PC-3 (cell line): ENCODE results near the gene MINDY1. TPM values are rescaled to one million over a fixed set of nuclear protein-coding genes. Genes with fewer than 3 reads are reported as not detected.

ENCODE experiments used
- ATAC-seq: fragments of 200-7000 bp; cut with Tn5 transposase; 2 replicates; pipeline ENCODE4 v1.9.1; 2020; ENCODE audit warnings: mild to moderate bottlenecking, moderate library complexity
- BruUV-seq: library from RNA; stranded (reverse); fragments of 400-500 nt; replicated peaks from 2 replicates; lab custom pipeline; 2021; lab: Mats Ljungman, UMichigan
- CTCF ChIA-PET: fragments of 300-600 bp; sonication (Branson Sonifier 250); formaldehyde crosslinking; loops from one replicate; lab custom pipeline; 2022; ENCODE audit warnings: antibody characterized with exemption; lab: Charles Lee
- POLR2A ChIA-PET: fragments of 300-600 bp; sonication (Branson Sonifier 250); formaldehyde crosslinking; loops from one replicate; lab custom pipeline; 2022; ENCODE audit warnings: antibody characterized with exemption; ENCODE audit not compliant: unreplicated experiment; lab: Charles Lee
- DNase-seq: peaks from one replicate; pipeline ENCODE4 v3.0.0-alpha.2; 2015
- H2AFZ ChIP-seq: fragments of 300-600 bp; sonication (generic); 2 replicates; pipeline ENCODE4 v1.6.0; 2016; ENCODE audit warnings: antibody characterized with exemption, low read length
- H3F3A ChIP-seq: fragments of 300-600 bp; sonication (generic); one replicate; pipeline ENCODE4 v1.6.0; 2017; ENCODE audit warnings: antibody characterized with exemption, low read length, control low read depth, mild to moderate bottlenecking; ENCODE audit not compliant: unreplicated experiment
- H3K27ac ChIP-seq: fragments of 300-600 bp; sonication (generic); 2 replicates; pipeline ENCODE4 v1.5.1; 2016; ENCODE audit warnings: mild to moderate bottlenecking, low read length
- H3K27me3 ChIP-seq: fragments of 300-600 bp; sonication (generic); 2 replicates; pipeline ENCODE4 v1.6.1; 2016; ENCODE audit warnings: low read length, mixed read lengths
- H3K36me3 ChIP-seq: fragments of 300-600 bp; sonication (generic); 2 replicates; pipeline ENCODE4 v1.6.1; 2016; ENCODE audit warnings: low read depth, mixed run types, low read length, mixed read lengths
- H3K4me1 ChIP-seq: fragments of 300-600 bp; sonication (generic); 2 replicates; pipeline ENCODE4 v1.5.1; 2016; ENCODE audit warnings: low read length; ENCODE audit not compliant: insufficient read depth
- H3K4me2 ChIP-seq: fragments of 300-600 bp; sonication (generic); 2 replicates; pipeline ENCODE4 v1.6.0; 2016; ENCODE audit warnings: low read length
- H3K4me3 ChIP-seq: fragments of 300-600 bp; sonication (generic); 2 replicates; pipeline ENCODE4 v1.5.1; 2016; ENCODE audit warnings: mild to moderate bottlenecking, low read length, mixed read lengths
- H3K79me2 ChIP-seq: fragments of 300-600 bp; sonication (generic); 2 replicates; pipeline ENCODE4 v1.6.1; 2017; ENCODE audit warnings: low read length, mixed read lengths
- H3K9ac ChIP-seq: fragments of 300-600 bp; sonication (generic); 2 replicates; pipeline ENCODE4 v1.6.0; 2016; ENCODE audit warnings: mild to moderate bottlenecking, low read length
- H3K9me2 ChIP-seq: fragments of 300-600 bp; sonication (generic); replicated peaks from 2 replicates; pipeline ENCODE4 v1.6.1; 2016; ENCODE audit warnings: mixed run types, low read length, mixed read lengths
- H3K9me3 ChIP-seq: fragments of 300-600 bp; sonication (generic); 2 replicates; pipeline ENCODE4 v1.6.1; 2016; ENCODE audit warnings: low read length, mixed read lengths
- H4K20me1 ChIP-seq: fragments of 300-600 bp; sonication (generic); 2 replicates; pipeline ENCODE4 v1.6.1; 2016; ENCODE audit warnings: low read length, mixed read lengths
- CTCF ChIP-seq: fragments of 300-600 bp; sonication (generic); conservative IDR thresholded peaks from 2 replicates; pipeline ENCODE4 v1.5.1; 2017; ENCODE audit warnings: antibody characterized with exemption, low read depth, mild to moderate bottlenecking, low read length
- EZH2 ChIP-seq: fragments of 300-600 bp; sonication (generic); IDR thresholded peaks from one replicate; pipeline ENCODE4 v1.6.1; 2017; ENCODE audit warnings: antibody characterized with exemption, mild to moderate bottlenecking, low read length; ENCODE audit not compliant: unreplicated experiment
- EZH2phosphoT487 ChIP-seq: fragments of 300-600 bp; sonication (generic); IDR thresholded peaks from 2 replicates; pipeline ENCODE4 v1.6.1; 2018; ENCODE audit warnings: mild to moderate bottlenecking, antibody characterized with exemption, low read length, borderline replicate concordance
- intact Hi-C: fragments of 100-400 bp; cut with micrococcal nuclease; formaldehyde crosslinking; loops from 2 replicates; pipeline ENCODE4 v1.9.0; 2023
- total RNA-seq: library from RNA; depleted of rRNA; stranded (reverse); fragments of >200 nt; gene quantifications from 2 replicates; pipeline ENCODE4 v1.2.3, GENCODE V29; 2014; rRNA removed

MINDY1 gene
- total RNA-seq, 1 experiment from 2014 or later: 6.3 TPM

- no peak for DNase-seq
- Histone ChIP-seq H3K79me2 (no peaks in the 10 kb centered on the region), H3K4me1 (no peaks in the 10 kb centered on the region), H3K27me3 (no peaks in the 10 kb centered on the region), H2AFZ (no peak overlapping the region), H3K4me3 (no peak overlapping the region), H3K9me2 (no peaks in the 10 kb centered on the region), H3K4me2 (no peak overlapping the region), H3K9ac (no peak overlapping the region), H3K9me3 (no peaks in the 10 kb centered on the region), H3F3A (no peaks in the 10 kb centered on the region), H4K20me1 (no peaks in the 10 kb centered on the region), H3K27ac (no peak overlapping the region), H3K36me3 (peaks cover 31% of the 10 kb centered on the region)
- ATAC-seq: no peak
- intact Hi-C loops: no loop called here
- ChIA-PET CTCF (no interaction called here), POLR2A (no interaction called here)
- no TSS peak for BruUV-seq
- TF ChIP-seq EZH2 (no peak), EZH2phosphoT487 (no peak), CTCF (no peak)
Measured at GRCh38 chr1:150954708-150955107, 52.0 kb downstream of the MINDY1 start.

Other genes with a start within 250 kb of the MINDY1 start
- 0.46 TPM in 1 of 2 replicates, not detected in the other for gene CTSS, start 241.1 kb downstream of the MINDY1 start, total RNA-seq
- 2.0 and 5.6 TPM in 2 replicates for gene CTSK, start 198.6 kb downstream of the MINDY1 start, total RNA-seq
- gene ARNT, start 130.3 kb downstream of the MINDY1 start, total RNA-seq: 16.7 and 18.5 TPM in 2 replicates
- gene CTXND2, start 119.8 kb downstream of the MINDY1 start, total RNA-seq: not detected in 2 replicates
- 35.4 and 42.4 TPM in 2 replicates for gene SETDB1, start 80.5 kb downstream of the MINDY1 start, total RNA-seq
- gene CERS2, start 32.1 kb downstream of the MINDY1 start, total RNA-seq: 176 TPM in 2 replicates
- 0.18 and 0.75 TPM in 2 replicates for gene ANXA9, start 24.6 kb downstream of the MINDY1 start, total RNA-seq
- 19.4 and 20.3 TPM in 2 replicates for gene PRUNE1, start 1.5 kb upstream of the MINDY1 start, total RNA-seq
- 0.51 and 2.4 TPM in 2 replicates for gene BNIPL, start 29.7 kb upstream of the MINDY1 start, total RNA-seq
- 2.8 and 3.8 TPM in 2 replicates for gene C1orf56, start 40.8 kb upstream of the MINDY1 start, total RNA-seq
- gene CDC42SE1, start 52.7 kb upstream of the MINDY1 start, total RNA-seq: 60.8 and 61.4 TPM in 2 replicates
- gene MLLT11, start 53.5 kb upstream of the MINDY1 start, total RNA-seq: 12.3 and 14.1 TPM in 2 replicates
- 6.4 and 6.9 TPM in 2 replicates for gene GABPB2, start 63.9 kb upstream of the MINDY1 start, total RNA-seq
- 2.0 and 2.8 TPM in 2 replicates for gene SEMA6C, start 139.7 kb upstream of the MINDY1 start, total RNA-seq
- not detected in 2 replicates for gene TNFAIP8L2, start 149.7 kb upstream of the MINDY1 start, total RNA-seq
- 6.3 and 7.5 TPM in 2 replicates for gene LYSMD1, start 159.0 kb upstream of the MINDY1 start, total RNA-seq
- gene SCNM1, start 159.2 kb upstream of the MINDY1 start, total RNA-seq: 80.3 and 82.4 TPM in 2 replicates
- 1.8 and 2.7 TPM in 2 replicates for gene TMOD4, start 169.1 kb upstream of the MINDY1 start, total RNA-seq
- 75.1 and 94.7 TPM in 2 replicates for gene VPS72, start 183.3 kb upstream of the MINDY1 start, total RNA-seq
- 63.3 and 78.3 TPM in 2 replicates for gene PIP5K1A, start 191.7 kb upstream of the MINDY1 start, total RNA-seq
- 404 and 469 TPM in 2 replicates for gene PSMD4, start 247.8 kb upstream of the MINDY1 start, total RNA-seq